ENCODE data around the gene IMPA2.

DNA sequence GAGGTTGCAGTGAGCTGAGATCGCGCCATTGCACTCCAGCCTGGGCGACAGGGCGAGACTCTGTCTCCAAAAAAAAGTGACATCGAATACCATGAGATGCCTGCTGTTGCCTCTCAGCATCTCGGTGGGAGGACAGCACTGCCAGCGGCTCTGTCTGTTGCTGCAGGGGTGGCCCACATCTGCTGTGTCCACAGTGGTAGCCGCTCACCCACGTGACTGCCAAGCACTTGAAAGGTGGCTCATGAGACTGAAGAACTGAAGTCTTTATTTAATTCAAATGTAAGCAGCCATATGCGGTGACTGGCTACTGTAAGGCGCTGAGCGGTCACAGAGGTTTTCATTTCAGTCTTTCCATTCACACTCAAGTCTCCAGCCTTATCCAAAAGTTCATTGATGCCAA is 25.8 kb downstream of the IMPA2 start:
- TF ChIP-seq POLR2A (IDR thresholded peaks at IDR 0.05; ENCODE audit: low read length), result no peak
- no peak for TF ChIP-seq GATA1 (IDR thresholded peaks at IDR 0.05; ENCODE audit: low read depth, low read length)
